Stimulated activated CD8-positive, alpha-beta memory T cell treated with anti-CD3 and anti-CD28 coated beads, Interleukin-4, amount 100 ng/mL, for 48 hours (primary cell): ENCODE data around the gene CREB3L2.
"Not testable (repeated sequence)": the region's sequence is repeated elsewhere in the genome, so short reads cannot be mapped to it uniquely, and the experiment has no call there.

Experiments
- DNase-seq: peaks from one replicate; pipeline ENCODE4 v3.0.0-alpha.2; 2020

Gene CREB3L2

GRCh38 chr7:137867289-137867688 lies 134.6 kb downstream of the CREB3L2 start:
- no peak for DNase-seq

GRCh38 chr7:137865764-137866163 lies 136.1 kb downstream of the CREB3L2 start:
- no peak for DNase-seq

GRCh38 chr7:137862964-137863363 lies 138.9 kb downstream of the CREB3L2 start:
- DNase-seq = no peak

GRCh38 chr7:137862358-137862757 lies 139.5 kb downstream of the CREB3L2 start:
- DNase-seq = no peak

GRCh38 chr7:137860542-137860941 lies 141.3 kb downstream of the CREB3L2 start:
- no peak for DNase-seq

- DNase-seq = no peak
These were observed 148.8 kb downstream of the CREB3L2 start for GRCh38 chr7:137853053-137853452.

GRCh38 chr7:137852108-137852507 lies 149.8 kb downstream of the CREB3L2 start:
- no peak for DNase-seq

- no peak for DNase-seq
These were observed 150.6 kb downstream of the CREB3L2 start for GRCh38 chr7:137850972-137851945.

- no peak for DNase-seq
These were observed 151.3 kb downstream of the CREB3L2 start for GRCh38 chr7:137850571-137850970.

GRCh38 chr7:137848095-137848494 lies 153.8 kb downstream of the CREB3L2 start:
- no peak for DNase-seq

GRCh38 chr7:137847568-137848050 lies 154.3 kb downstream of the CREB3L2 start:
- no peak for DNase-seq

GRCh38 chr7:137846827-137847567 lies 154.9 kb downstream of the CREB3L2 start, which contains the start of gene DGKI:
DGKI (minus strand) TSS chr7:137846974.
- peak; percentile 28 for DNase-seq

GRCh38 chr7:137846549-137846826 lies 155.4 kb downstream of the CREB3L2 start:
- no peak for DNase-seq

- no peak for DNase-seq
These were observed 157.0 kb downstream of the CREB3L2 start for GRCh38 chr7:137844677-137845425.

- DNase-seq = no peak
These were observed 161.7 kb downstream of the CREB3L2 start for GRCh38 chr7:137839903-137840779.

GRCh38 chr7:137838706-137839315 lies 163.1 kb downstream of the CREB3L2 start:
- DNase-seq = no peak

GRCh38 chr7:137836541-137836940 lies 165.3 kb downstream of the CREB3L2 start:
- DNase-seq = no peak

GRCh38 chr7:137836113-137836509 lies 165.8 kb downstream of the CREB3L2 start:
- no peak for DNase-seq

- DNase-seq = no peak
These were observed 166.3 kb downstream of the CREB3L2 start for GRCh38 chr7:137835486-137836112.

- DNase-seq = no peak
These were observed 167.3 kb downstream of the CREB3L2 start for GRCh38 chr7:137834552-137834951.

- DNase-seq = not testable (repeated sequence)
These were observed 168.9 kb downstream of the CREB3L2 start for GRCh38 chr7:137832990-137833389.
